Endothelial cell of umbilical vein (primary cell): ENCODE measurements around the gene ZNF668. TPM values are rescaled to one million over a fixed set of nuclear protein-coding genes. Genes with fewer than 3 reads are reported as not detected.
"Not testable (repeated sequence)": the region's sequence is repeated elsewhere in the genome, so short reads cannot be mapped to it uniquely, and the experiment has no call there.

ENCODE experiments used
- BruUV-seq: library from RNA; stranded (reverse); fragments of 400-500 nt; replicated peaks from 2 replicates; lab custom pipeline; 2021; lab: Mats Ljungman, UMichigan
- CTCF ChIA-PET: fragments of 300-600, 350-600 bp; sonication (Branson Sonifier 250); formaldehyde crosslinking; loops from one replicate; lab custom pipeline; 2021; ENCODE audit warnings: antibody characterized with exemption, inconsistent platforms; lab: Charles Lee
- POLR2A ChIA-PET: fragments of 300-600, 350-600 bp; sonication (Branson Sonifier 250); formaldehyde crosslinking; loops from one replicate; lab custom pipeline; 2021; ENCODE audit warnings: antibody characterized with exemption, inconsistent platforms; lab: Charles Lee
- DNase-seq: peaks from one replicate; pipeline ENCODE4 v3.0.0-alpha.2; 2011; ENCODE audit warnings: low read depth, low spot score
- FAIRE-seq: peaks from 2 replicates; lab custom pipeline; 2011; peaks lifted over from hg19 to GRCh38; lab: Jason Lieb, UNC
- H2AFZ ChIP-seq: 2 replicates; pipeline ENCODE4 v1.6.0; 2012; ENCODE audit warnings: low read depth, low read length, control low read depth, inconsistent platforms
- H3K27ac ChIP-seq: 2 replicates; pipeline ENCODE4 v1.5.1; 2011; ENCODE audit warnings: low read depth, mild to moderate bottlenecking, control low read depth, low read length, moderate library complexity; ENCODE audit not compliant: insufficient read depth
- H3K27me3 ChIP-seq, 2 experiments: 2 replicates each; pipeline versions ENCODE4 v1.6.0 to v1.6.1; 2011; ENCODE audit warnings: low read length in 2 of 2, mixed read lengths in 1 of 2; ENCODE audit not compliant: control insufficient read depth in 2 of 2, insufficient read depth in 2 of 2
- H3K36me3 ChIP-seq, 2 experiments: 2 replicates in 1 of 2; 3 replicates in 1 of 2; pipeline ENCODE4 v1.5.1; 2011; ENCODE audit warnings: low read length in 2 of 2, mild to moderate bottlenecking in 1 of 2, moderate library complexity in 1 of 2; ENCODE audit not compliant: control insufficient read depth in 2 of 2, insufficient read depth in 2 of 2; ENCODE audit errors: extremely low read depth in 1 of 2
- H3K4me1 ChIP-seq: 3 replicates; pipeline ENCODE4 v1.5.1; 2011; ENCODE audit warnings: mild to moderate bottlenecking, low read length; ENCODE audit not compliant: control insufficient read depth, insufficient read depth; ENCODE audit errors: extremely low read depth
- H3K4me2 ChIP-seq: 2 replicates; pipeline ENCODE4 v1.6.1; 2011; ENCODE audit warnings: low read length, control low read depth, mixed read lengths; ENCODE audit not compliant: insufficient read depth
- H3K4me3 ChIP-seq, 3 experiments: fragments of 200-600 bp in 1 of 3; sonication (generic), shearing (Covaris generic) in 1 of 3; replicated peaks in 1 of 3; 2 replicates each; pipeline ENCODE4 v1.5.1; 2011 to 2016; ENCODE audit warnings: control low read depth in 3 of 3, low read length in 3 of 3, mild to moderate bottlenecking in 2 of 3, inconsistent platforms in 1 of 3, low read depth in 1 of 3, moderate library complexity in 1 of 3; ENCODE audit not compliant: insufficient read depth in 1 of 3
- H3K79me2 ChIP-seq: 2 replicates; pipeline ENCODE4 v1.6.0; 2012; ENCODE audit warnings: low read length, inconsistent platforms; ENCODE audit not compliant: control insufficient read depth, insufficient read depth
- H3K9ac ChIP-seq: replicated peaks from 2 replicates; pipeline ENCODE3; 2011; ENCODE audit warnings: low read length, control low read depth; ENCODE audit not compliant: insufficient read depth; ENCODE audit errors: extremely low read depth
- H3K9me1 ChIP-seq: replicated peaks from 3 replicates; pipeline ENCODE4 v1.6.0; 2011; ENCODE audit warnings: mild to moderate bottlenecking, low read length; ENCODE audit not compliant: control insufficient read depth, insufficient read depth; ENCODE audit errors: extremely low read depth
- H3K9me3 ChIP-seq: replicated peaks from 2 replicates; pipeline ENCODE4 v1.5.1; 2012; ENCODE audit warnings: low read length, inconsistent platforms; ENCODE audit not compliant: control insufficient read depth, insufficient read depth
- H4K20me1 ChIP-seq: replicated peaks from 2 replicates; pipeline ENCODE3; 2011; ENCODE audit warnings: mild to moderate bottlenecking, low read length; ENCODE audit not compliant: control insufficient read depth, insufficient read depth; ENCODE audit errors: extremely low read depth
- EZH2 ChIP-seq: IDR thresholded peaks from 2 replicates; pipeline ENCODE4 v1.6.1; 2012; ENCODE audit warnings: borderline replicate concordance, low read depth, mild to moderate bottlenecking, moderate library complexity, low read length, inconsistent platforms; ENCODE audit not compliant: severe bottlenecking
- GATA2 ChIP-seq: IDR thresholded peaks from 2 replicates; pipeline ENCODE4 v1.7.0; 2011; ENCODE audit warnings: low read depth, mild to moderate bottlenecking, moderate library complexity, mixed read lengths, low read length; ENCODE audit not compliant: insufficient read length, insufficient read depth
- JUN ChIP-seq: IDR thresholded peaks from 2 replicates; pipeline ENCODE4 v1.6.1; 2011; ENCODE audit warnings: borderline replicate concordance, low read depth; ENCODE audit not compliant: insufficient read length, insufficient read depth
- MYC ChIP-seq: IDR thresholded peaks from one replicate; pipeline ENCODE4 v1.6.1; 2011; ENCODE audit warnings: mild to moderate bottlenecking, low read depth, low read length
- POLR2A ChIP-seq: IDR thresholded peaks from 2 replicates; pipeline ENCODE4 v1.6.1; 2012; ENCODE audit warnings: low read depth, mild to moderate bottlenecking, control low read depth, low read length
- POLR2AphosphoS5 ChIP-seq: IDR thresholded peaks from 2 replicates; pipeline ENCODE4 v1.6.1; 2012; ENCODE audit warnings: low read depth, mild to moderate bottlenecking, control low read depth, low read length, moderate library complexity; ENCODE audit not compliant: insufficient read depth
- dilution Hi-C: fragments of 300-500 bp; cut with MboI; formaldehyde crosslinking; loops from one replicate; pipeline ENCODE4 v1.15.0; 2019; ENCODE audit warnings: low sequenced_read_pairs; ENCODE audit not compliant: extremely low pct_ligation_motif_present
- intact Hi-C: fragments of 100-400 bp; cut with micrococcal nuclease; formaldehyde crosslinking; loops from one replicate; pipeline ENCODE4 v1.10.0; 2022
- polyA plus RNA-seq, 4 experiments: library from polyadenylated mRNA; depleted of rRNA in 3 of 4; stranded (reverse) in 3 of 4; unstranded in 1 of 4; fragments of >200 nt; gene quantifications; 2 replicates each; pipeline versions ENCODE4 v1.2.1 to v1.2.3, GENCODE V29; 2011 to 2012; ENCODE audit warnings: missing spikeins in 1 of 4
- total RNA-seq: library from RNA; stranded (reverse); gene quantifications from 2 replicates; pipeline ENCODE4 v1.2.3, GENCODE V29; 2021
- TF ChIP-seq, protein P1 (sequence below): IDR thresholded peaks from 2 replicates; pipeline ENCODE4 v1.6.1; 2011; ENCODE audit not compliant: insufficient read depth, insufficient read length
- TF ChIP-seq, protein P2 (sequence below), 2 donors: IDR thresholded peaks; 1 replicate in 1 of 2; 2 replicates in 1 of 2; pipeline ENCODE4 v1.5.1; 2011; ENCODE audit warnings: low read length in 2 of 2, mild to moderate bottlenecking in 2 of 2, moderate library complexity in 2 of 2, control low read depth in 1 of 2, inconsistent platforms in 1 of 2, low read depth in 1 of 2; ENCODE audit not compliant: insufficient read depth in 1 of 2; ENCODE audit errors: extremely low read depth in 1 of 2

ZNF668 gene
- total and polyA plus RNA-seq, 2 donors (not counting 3 experiments of a cell fraction or from before 2014, with no cell fraction given) = 11.8 to 13.3 TPM

DNA sequence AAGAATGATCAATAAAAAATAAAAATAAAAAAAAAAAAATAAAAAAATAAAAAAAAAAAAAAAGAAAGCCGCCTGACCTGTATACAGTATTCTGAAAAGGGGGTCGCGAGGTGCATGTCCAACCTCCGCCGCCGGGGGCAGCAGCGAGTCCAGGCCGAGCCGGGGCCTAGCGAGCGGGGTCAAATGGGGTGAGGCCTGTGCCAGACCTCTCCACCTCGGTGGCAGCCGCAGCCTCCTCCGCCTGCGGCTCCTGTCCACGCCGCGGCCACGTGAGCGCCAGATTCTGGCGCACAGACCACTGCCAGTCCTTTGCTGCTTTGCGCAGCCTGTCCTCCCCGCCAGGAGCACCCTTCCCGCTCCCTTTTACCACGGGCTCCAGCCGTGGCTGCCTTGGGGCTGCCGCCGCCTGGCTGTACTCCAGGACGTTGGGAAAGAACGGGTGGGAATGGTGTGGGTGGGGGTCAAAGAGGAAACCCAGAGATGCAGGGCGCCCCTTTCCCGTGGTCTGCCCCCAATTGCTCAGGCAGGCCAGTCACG, 31.7 kb upstream of the ZNF668 start:
- Histone ChIP-seq H3K79me2 (peaks cover 11% of the 10 kb centered on the region), H2AFZ (peak overlapping the region; percentile 91), H3K4me3 (no peak overlapping the region), H4K20me1 (no peaks in the 10 kb centered on the region), H3K9me3 (no peaks in the 10 kb centered on the region), H3K4me2 (no peak overlapping the region), H3K9ac (no peak overlapping the region), H3K27ac (no peak overlapping the region), H3K27me3 (no peaks in the 10 kb centered on the region), H3K9me1 (no peaks in the 10 kb centered on the region), H3K36me3 (peaks cover 4 to 13% of the 10 kb centered on the region in 2 experiments), H3K4me1 (peaks cover 12% of the 10 kb centered on the region)
- intact Hi-C loops = loop anchor here (5.0 kb wide), 1 partner anchor 37 kb away; no protein-coding TSS in a partner anchor
- peak; percentile 54 for FAIRE-seq
- dilution Hi-C loops = no loop called here
- no TSS peak for BruUV-seq
- CTCF ChIA-PET = no interaction called here
- TF ChIP-seq, protein P1, sequence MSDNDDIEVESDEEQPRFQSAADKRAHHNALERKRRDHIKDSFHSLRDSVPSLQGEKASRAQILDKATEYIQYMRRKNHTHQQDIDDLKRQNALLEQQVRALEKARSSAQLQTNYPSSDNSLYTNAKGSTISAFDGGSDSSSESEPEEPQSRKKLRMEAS = no peak
- TF ChIP-seq POLR2AphosphoS5 (no peak), JUN (no peak), POLR2A (no peak), GATA2 (no peak), MYC (no peak), EZH2 (no peak)
- TF ChIP-seq, protein P2, sequence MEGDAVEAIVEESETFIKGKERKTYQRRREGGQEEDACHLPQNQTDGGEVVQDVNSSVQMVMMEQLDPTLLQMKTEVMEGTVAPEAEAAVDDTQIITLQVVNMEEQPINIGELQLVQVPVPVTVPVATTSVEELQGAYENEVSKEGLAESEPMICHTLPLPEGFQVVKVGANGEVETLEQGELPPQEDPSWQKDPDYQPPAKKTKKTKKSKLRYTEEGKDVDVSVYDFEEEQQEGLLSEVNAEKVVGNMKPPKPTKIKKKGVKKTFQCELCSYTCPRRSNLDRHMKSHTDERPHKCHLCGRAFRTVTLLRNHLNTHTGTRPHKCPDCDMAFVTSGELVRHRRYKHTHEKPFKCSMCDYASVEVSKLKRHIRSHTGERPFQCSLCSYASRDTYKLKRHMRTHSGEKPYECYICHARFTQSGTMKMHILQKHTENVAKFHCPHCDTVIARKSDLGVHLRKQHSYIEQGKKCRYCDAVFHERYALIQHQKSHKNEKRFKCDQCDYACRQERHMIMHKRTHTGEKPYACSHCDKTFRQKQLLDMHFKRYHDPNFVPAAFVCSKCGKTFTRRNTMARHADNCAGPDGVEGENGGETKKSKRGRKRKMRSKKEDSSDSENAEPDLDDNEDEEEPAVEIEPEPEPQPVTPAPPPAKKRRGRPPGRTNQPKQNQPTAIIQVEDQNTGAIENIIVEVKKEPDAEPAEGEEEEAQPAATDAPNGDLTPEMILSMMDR (IDR thresholded peaks at IDR 0.05; ENCODE audit: extremely low read depth in 1 of 2, insufficient read depth in 1 of 2, low read depth in 1 of 2, low read length in 2 of 2) = peak; percentile 70 to 87
- POLR2A ChIA-PET = no interaction called here
- DNase-seq = peak; percentile 63

DNA sequence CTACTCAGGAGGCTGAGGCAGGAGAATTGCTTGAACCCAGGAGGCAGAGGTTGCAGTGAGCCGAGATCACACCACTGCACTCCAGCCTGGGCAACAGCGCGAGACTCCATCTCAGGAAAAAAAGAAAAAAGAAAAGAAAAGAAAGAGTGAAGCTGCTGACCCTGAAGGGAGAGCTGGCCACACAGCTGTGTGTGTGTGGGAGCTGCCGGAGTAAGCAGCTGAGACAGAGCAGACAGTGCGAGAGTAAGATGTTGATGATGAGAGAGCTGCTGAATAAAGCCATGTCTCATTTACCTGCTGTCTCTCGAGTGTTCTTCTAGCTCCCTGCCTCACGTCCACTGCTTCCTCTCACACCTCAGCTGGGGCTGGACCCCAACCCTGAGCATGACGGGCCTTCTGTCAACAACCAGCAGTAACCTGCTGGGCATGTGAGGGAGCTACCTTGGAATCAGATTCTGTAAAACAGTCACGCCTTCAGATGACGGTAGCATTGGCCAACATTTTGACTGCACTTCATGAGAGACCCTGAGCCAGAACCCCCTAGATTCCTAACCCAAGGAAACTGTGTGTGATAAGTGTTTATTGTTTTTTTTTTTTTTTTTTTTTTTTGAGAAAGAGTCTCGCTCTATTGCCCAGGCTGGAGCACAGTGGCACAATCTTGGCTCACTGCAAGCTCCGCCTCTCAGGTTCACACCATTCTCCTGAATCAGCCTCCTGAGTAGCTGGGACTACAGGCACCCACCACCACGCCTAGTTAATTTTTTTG, 27.0 kb upstream of the ZNF668 start:
- H3K27ac ChIP-seq, H3K79me2 ChIP-seq, H3K4me3 ChIP-seq, H3K4me2 ChIP-seq, H3K9me1 ChIP-seq, H3K9ac ChIP-seq, H3K27me3 ChIP-seq, H2AFZ ChIP-seq, intact Hi-C loops, FAIRE-seq, H3K9me3 ChIP-seq, H4K20me1 ChIP-seq, BruUV-seq, H3K4me1 ChIP-seq, dilution Hi-C loops, H3K36me3 ChIP-seq, DNase-seq, POLR2A ChIA-PET: not testable (repeated sequence)
- CTCF ChIA-PET = interaction anchor here (0.9 to 3.8 kb wide), 6 partner anchors 17 to 117 kb away, joined by 3 to 17 read pairs (median 4); partner anchors contain the start of genes HSD3B7 and KAT8
